UCSD-AML1 (cell line): ENCODE results near the gene PANX3.
A peak's percentile ranks its signal among the peaks of the same experiment; 100 is the strongest.
"Not testable (repeated sequence)": the region's sequence is repeated elsewhere in the genome, so short reads cannot be mapped to it uniquely, and the experiment has no call there.

ENCODE experiments used
- DNase-seq: peaks from one replicate; lab custom pipeline; 2025; ENCODE audit not compliant: unreplicated experiment; lab: John Stamatoyannopoulos, UW

Gene PANX3

GRCh38 chr11:124611064-124611463, at the start of gene PANX3:
Gene PANX3 (plus strand): TSS chr11:124611428. CDS start chr11:124611557, 129 bp downstream.
- DNase-seq: no peak

- no peak for DNase-seq
These were observed 41.5 kb upstream of the PANX3 start, which contains the start of gene OR8A1 for GRCh38 chr11:124569697-124570096. Gene OR8A1 (plus strand): TSS chr11:124569997. CDS start chr11:124570120, 123 bp downstream.

- DNase-seq: no peak
These were observed 41.1 kb upstream of the PANX3 start for GRCh38 chr11:124570160-124570559.

- DNase-seq: no peak
These were observed 33.4 kb upstream of the PANX3 start for GRCh38 chr11:124577716-124578427.

GRCh38 chr11:124578761-124579160, 32.5 kb upstream of the PANX3 start:
- DNase-seq: no peak

- no peak for DNase-seq
These were observed 29.4 kb upstream of the PANX3 start for GRCh38 chr11:124581817-124582216.

- no peak for DNase-seq
These were observed 28.7 kb upstream of the PANX3 start for GRCh38 chr11:124582565-124582964.

- DNase-seq: no peak
These were observed 27.4 kb upstream of the PANX3 start for GRCh38 chr11:124583781-124584180.

GRCh38 chr11:124584681-124585372, 26.4 kb upstream of the PANX3 start:
- DNase-seq: no peak

- peak; percentile 51 for DNase-seq
These were observed 24.9 kb upstream of the PANX3 start for GRCh38 chr11:124586238-124586860.

GRCh38 chr11:124591430-124591829, 19.8 kb upstream of the PANX3 start:
- no peak for DNase-seq

GRCh38 chr11:124592627-124593026, 18.6 kb upstream of the PANX3 start:
- DNase-seq: no peak

GRCh38 chr11:124595302-124595701, 15.9 kb upstream of the PANX3 start:
- no peak for DNase-seq

- no peak for DNase-seq
These were observed 13.6 kb upstream of the PANX3 start for GRCh38 chr11:124597626-124598025.

GRCh38 chr11:124600621-124601320, 10.5 kb upstream of the PANX3 start:
- no peak for DNase-seq

GRCh38 chr11:124602193-124602592, 9.0 kb upstream of the PANX3 start:
- DNase-seq: no peak

GRCh38 chr11:124602723-124603122, 8.5 kb upstream of the PANX3 start:
- not testable (repeated sequence) for DNase-seq

GRCh38 chr11:124605719-124606118, 5.5 kb upstream of the PANX3 start:
- DNase-seq: peak; percentile 21

GRCh38 chr11:124608147-124608546, 3.1 kb upstream of the PANX3 start:
- no peak for DNase-seq

- DNase-seq: no peak
These were observed 933 bp upstream of the PANX3 start for GRCh38 chr11:124610295-124610694.

GRCh38 chr11:124612045-124612444, 817 bp downstream of the PANX3 start:
- DNase-seq: no peak
